HG02588 (cell line): ENCODE results near the gene ZNF486.
"Not testable (repeated sequence)": the region's sequence is repeated elsewhere in the genome, so short reads cannot be mapped to it uniquely, and the experiment has no call there.

Experiments
- ATAC-seq: cut with Tn5 transposase; IDR thresholded peaks from one replicate; pipeline ENCODE4 v1.9.1; 2021; ENCODE audit warnings: mild to moderate bottlenecking, moderate library complexity; ENCODE audit not compliant: unreplicated experiment

The ZNF486 gene

GRCh38 chr19:20221605-20222004, 54.6 kb downstream of the ZNF486 start:
- ATAC-seq, result not testable (repeated sequence)

DNA sequence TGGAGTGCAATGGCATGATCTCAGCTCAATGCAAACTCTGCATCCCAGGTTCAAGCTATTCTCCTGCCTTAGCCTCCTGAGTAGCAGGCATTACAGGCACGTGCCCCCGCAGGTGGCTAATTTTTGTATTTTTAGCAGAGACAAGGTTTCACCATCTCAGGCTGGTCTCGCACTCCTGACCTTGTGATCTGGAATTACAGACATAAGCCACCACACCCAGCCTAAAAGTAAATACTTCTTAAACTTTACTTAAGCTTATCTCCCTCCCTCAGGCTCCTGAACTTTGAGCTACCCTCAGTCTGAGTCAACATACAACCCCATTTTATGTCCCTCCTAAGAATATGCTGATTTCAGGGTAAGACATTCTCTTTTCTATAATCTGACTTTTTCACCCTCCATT, 66.1 kb downstream of the ZNF486 start:
- ATAC-seq, result no peak

- ATAC-seq, result no peak
Observed at GRCh38 chr19:20235156-20235555, 68.1 kb downstream of the ZNF486 start.

DNA sequence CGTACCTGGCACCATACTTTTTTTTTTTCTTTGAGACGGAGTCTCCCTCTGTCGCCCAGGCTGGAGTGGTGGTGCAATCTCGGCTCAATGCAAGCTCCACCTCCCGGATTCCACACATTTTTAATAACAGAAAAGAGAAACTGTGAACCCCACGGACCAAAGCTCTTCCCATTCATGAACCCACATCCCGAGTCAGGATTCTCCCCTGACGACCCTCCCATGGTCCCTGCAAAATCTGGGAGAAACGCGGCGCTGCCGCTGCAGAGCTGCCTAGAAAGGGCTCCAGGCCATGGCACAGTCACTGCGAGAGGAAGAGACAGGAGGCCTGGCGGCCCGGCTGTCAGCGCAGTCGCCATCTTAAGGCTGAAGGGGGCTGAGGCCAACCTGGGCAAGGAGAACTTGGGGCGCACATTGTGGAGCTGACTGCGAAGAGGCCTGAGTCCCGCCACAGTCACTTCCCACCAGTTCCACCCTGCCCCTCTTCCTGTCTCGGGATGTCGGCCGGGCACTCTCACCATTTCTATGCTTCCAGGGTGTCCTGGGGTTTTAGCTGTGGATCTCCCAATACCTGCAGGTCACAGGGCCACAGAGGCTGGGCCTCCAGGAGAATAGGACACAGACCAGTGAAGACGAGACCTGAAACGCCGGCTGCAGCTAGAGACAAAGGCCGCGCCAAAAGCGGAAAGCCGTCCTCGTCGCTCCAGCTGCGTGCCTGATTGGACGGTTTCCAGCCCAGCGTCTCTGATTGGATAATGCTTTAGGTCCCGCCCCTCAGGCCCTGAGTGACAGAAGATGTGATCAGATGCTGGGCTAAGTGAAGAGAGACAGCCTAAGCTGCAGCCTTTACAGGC, 71.0 kb downstream of the ZNF486 start:
- no peak for ATAC-seq

DNA sequence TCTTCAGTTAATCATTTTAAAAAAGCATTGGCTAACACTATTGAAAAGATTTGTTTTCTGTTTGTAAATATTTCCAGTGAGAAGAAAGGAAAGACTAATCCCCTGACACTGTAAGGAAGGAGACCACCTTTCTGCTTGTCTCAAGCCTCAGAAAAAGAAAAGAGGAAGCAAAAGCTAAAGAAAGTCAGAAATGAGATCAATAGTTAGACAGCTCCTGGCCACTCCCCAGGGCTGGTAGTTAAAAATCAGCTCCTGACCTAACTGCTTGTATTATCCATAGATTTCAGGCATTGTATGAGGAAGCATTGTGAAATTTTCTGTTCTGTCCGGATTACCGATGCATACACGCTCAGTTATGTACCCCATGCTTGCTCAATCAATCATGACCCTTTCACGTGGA, 76.6 kb downstream of the ZNF486 start:
- ATAC-seq, result no peak

- ATAC-seq, result no peak
Observed at GRCh38 chr19:20244356-20244755, 77.3 kb downstream of the ZNF486 start.

- no peak for ATAC-seq
Observed at GRCh38 chr19:20245309-20245708, 78.3 kb downstream of the ZNF486 start.

- no peak for ATAC-seq
Observed at GRCh38 chr19:20247016-20247683, 80.1 kb downstream of the ZNF486 start.

DNA sequence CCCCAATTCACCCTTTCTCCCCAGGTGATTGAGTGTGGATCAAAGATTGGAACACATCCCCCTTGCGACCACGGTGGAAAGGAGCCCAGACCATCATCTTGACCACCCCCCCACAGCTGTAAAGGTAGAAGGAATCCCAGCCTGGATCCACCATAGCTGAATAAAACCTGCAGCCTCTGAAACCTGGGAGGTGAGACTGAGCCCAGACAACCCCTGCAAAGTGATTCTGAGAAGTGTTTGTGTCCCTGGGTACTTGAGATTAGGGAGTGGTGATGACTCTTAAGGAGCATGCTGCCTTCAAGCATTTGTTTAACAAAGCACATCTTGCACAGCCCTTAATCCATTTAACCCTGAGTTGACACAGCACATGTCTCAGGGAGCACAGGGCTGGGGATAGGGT, 81.2 kb downstream of the ZNF486 start:
- not testable (repeated sequence) for ATAC-seq
